DND-41 (cell line): ENCODE measurements around the gene VPS35.
"Not testable (repeated sequence)": the region's sequence is repeated elsewhere in the genome, so short reads cannot be mapped to it uniquely, and the experiment has no call there.

Experiments used
- CTCF ChIP-seq: IDR thresholded peaks from 2 replicates; pipeline ENCODE4 v1.5.1; 2012; ENCODE audit warnings: borderline replicate concordance, low read length, moderate library complexity, mild to moderate bottlenecking; ENCODE audit not compliant: poor library complexity, severe bottlenecking; ENCODE audit errors: extremely low read depth
- EZH2 ChIP-seq: IDR thresholded peaks from 3 replicates; pipeline ENCODE4 v1.6.1; 2012; ENCODE audit warnings: borderline replicate concordance, low read depth, mild to moderate bottlenecking, moderate library complexity, low read length, inconsistent platforms; ENCODE audit not compliant: severe bottlenecking

GRCh38 chr16:46623707-46624106, 65.3 kb downstream of the VPS35 start:
- not testable (repeated sequence) for TF ChIP-seq CTCF, EZH2
